ENCODE data around the gene GALNS.

DNA sequence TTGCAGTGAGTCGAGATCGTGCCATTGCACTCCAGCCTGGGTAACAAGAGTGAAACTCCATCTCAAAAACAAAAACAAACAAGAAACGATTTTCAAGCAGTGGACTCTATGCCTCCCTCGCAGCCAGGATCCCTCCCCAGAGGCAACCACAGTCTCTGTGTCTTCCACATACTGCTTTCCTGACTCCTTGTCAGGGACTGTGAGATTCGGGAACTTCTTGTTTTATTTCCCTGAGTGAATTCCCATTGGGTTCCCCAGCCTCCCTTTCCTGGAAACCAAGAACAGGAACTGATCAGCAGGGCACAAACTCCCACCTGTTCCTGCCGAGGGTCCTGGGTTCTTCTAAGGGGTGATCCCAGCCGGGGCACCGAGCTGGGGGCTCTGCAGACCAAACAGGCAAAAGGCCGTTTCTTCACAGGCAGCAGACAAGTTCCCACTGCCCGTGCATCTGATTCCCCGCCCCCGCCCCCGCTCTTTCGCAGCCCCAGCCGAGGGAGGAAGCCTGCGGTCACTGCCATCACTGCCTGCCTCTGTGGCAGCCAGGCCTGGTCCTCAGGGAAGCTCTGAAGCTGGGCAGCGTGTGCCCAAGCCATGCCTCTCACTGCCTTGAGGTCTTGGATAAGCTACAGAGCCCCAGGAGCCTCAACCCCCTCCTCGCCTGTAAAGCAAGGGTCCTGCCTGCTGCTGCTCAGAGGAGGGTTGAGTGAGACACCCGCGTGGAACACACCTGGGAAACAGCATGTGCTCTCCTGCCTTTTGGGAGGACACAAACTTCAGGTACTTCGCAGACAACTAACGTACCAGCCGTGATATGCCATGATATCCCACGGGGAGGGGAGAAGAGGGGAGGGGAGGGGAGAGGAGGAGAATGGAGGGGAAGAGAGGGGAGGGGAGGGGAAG is 66.2 kb downstream of the GALNS start:
- no peak for TF ChIP-seq REST (IDR thresholded peaks at IDR 0.05; ENCODE audit: low read depth)
- no peak for TF ChIP-seq TAF1 (IDR thresholded peaks at IDR 0.05; ENCODE audit: low read depth)
- TF ChIP-seq USF1 (IDR thresholded peaks at IDR 0.05), result no peak
- TF ChIP-seq, protein P1, sequence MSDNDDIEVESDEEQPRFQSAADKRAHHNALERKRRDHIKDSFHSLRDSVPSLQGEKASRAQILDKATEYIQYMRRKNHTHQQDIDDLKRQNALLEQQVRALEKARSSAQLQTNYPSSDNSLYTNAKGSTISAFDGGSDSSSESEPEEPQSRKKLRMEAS (IDR thresholded peaks at IDR 0.05), result no peak
